ENCODE measurements around the gene FOXL1.
A peak's percentile ranks its signal among the peaks of the same experiment; 100 is the strongest.

The FOXL1 gene

GRCh38 chr16:86549076-86549892 is 29.1 kb upstream of the FOXL1 start:
- DNase-seq: no peak

DNA sequence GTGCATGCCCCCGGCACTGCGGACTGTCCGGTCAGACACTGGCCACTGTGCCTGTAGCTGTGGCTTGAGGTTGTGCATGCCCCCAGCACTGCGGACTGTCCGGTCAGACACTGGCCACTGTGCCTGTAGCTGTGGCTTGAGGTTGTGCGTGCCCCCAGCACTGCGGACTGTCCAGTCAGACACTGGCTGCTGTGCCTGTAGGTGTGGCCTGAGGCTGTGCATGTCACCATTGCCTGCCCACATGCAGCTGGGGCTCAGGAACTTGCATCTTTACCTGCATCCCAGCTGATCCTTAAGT is 28.5 kb upstream of the FOXL1 start:
- no peak for DNase-seq

- no peak for DNase-seq
These were observed 28.1 kb upstream of the FOXL1 start for GRCh38 chr16:86550281-86550680.

- no peak for DNase-seq
These were observed 25.0 kb upstream of the FOXL1 start for GRCh38 chr16:86553356-86553755.

GRCh38 chr16:86554599-86554916 is 23.8 kb upstream of the FOXL1 start:
- no peak for DNase-seq

DNA sequence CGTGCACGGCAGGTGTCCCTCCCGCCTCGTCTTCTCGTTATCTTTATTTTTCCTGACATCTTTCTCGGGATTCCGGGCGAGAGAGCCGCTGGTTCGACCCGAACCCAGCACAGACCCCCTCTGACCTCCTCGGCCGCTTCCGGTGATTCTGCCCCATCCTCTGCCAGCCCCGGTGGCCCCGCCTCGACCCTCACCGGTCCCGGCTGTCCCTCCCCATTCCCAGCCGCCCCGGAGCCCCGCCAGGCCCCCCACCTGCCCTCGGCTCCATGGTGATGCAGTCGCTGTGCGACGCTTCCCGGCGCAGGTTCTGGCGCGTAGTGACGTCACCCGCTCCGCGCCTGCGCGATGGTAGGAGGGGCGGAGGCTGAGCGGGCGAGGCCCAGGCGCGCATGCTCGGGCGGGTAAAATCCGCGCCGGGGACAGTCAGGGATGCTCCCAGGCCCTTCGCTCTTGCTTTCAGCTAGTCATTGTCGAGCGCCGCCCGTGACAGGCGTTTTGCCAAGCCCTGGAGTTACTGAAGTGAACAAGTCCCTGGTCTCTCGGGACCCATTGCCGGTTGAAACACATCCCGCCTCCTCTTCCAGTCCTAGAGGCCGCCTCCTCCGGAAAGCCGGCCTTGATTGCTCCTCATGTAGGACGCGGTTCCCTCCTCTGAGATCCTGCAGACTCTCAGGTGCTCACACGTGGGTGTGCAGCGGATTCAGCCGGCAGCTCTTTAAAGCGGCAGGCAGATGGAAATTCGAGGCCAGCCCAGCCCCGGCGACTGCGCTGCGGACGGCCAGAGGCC is 23.2 kb upstream of the FOXL1 start, which contains the start of gene MTHFSD:
TSS of gene MTHFSD (minus strand) at position 319 of the 787 bp plus-strand sequence. CDS start at position 268, 51 bp downstream.
- DNase-seq: peak; percentile 43

GRCh38 chr16:86555704-86556075 is 22.7 kb upstream of the FOXL1 start:
- no peak for DNase-seq

GRCh38 chr16:86556576-86556975 is 21.8 kb upstream of the FOXL1 start:
- no peak for DNase-seq

- DNase-seq: no peak
These were observed 20.8 kb upstream of the FOXL1 start for GRCh38 chr16:86557587-86557986.

- DNase-seq: no peak
These were observed 19.8 kb upstream of the FOXL1 start for GRCh38 chr16:86558355-86559193.

GRCh38 chr16:86559802-86560305 is 18.5 kb upstream of the FOXL1 start:
- no peak for DNase-seq

DNA sequence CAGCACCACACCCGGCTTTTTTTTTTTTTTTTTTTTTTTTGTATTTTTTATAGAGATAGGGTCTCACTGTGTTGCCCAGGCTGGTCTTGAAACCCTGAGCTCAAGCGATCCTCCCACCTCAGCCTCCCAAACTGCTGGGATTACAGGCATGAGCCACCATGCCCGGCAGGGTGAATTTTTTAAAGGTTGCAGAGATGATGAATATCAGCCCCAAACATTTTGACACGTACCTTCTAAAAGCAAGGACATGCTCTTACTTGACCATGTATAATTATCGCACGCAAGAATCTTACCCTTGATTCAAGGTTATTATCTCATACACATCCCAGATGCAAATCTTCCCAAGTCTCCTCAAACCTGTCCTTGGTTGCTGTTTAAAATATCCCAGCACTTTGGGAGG is 16.0 kb upstream of the FOXL1 start:
- no peak for DNase-seq

- DNase-seq: peak; percentile 59
These were observed 14.6 kb upstream of the FOXL1 start for GRCh38 chr16:86563469-86564345.

DNA sequence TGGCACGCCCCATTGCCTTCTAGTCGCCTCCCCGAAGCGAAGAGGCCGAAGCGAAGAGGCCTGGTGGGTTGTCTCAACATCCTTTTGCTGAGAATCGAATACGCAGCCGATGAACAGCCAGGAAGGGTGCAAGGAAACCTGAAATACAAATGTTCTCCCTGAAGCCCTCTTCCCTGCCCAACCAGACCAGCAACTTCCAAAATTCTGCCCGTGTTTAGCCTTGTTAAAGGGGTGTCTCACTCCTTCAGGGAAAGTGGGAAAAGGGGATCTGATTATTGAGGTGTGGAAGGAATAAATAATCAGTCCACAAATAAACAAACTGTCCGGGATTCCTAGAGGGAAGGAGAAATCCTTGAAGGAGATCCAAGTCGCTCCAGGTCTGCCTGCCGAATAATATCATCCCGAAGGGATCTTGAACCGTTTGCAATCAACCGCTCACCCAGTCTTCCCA is 13.1 kb upstream of the FOXL1 start:
- no peak for DNase-seq

GRCh38 chr16:86565644-86566511 is 12.5 kb upstream of the FOXL1 start:
- DNase-seq: no peak

GRCh38 chr16:86566601-86566965 is 11.8 kb upstream of the FOXL1 start, which contains the start of gene FOXC2:
Gene FOXC2, plus strand, starts transcription at chr16:86566829. Its CDS starts 507 bp downstream, at chr16:86567336.
- DNase-seq: no peak

- no peak for DNase-seq
These were observed 11.2 kb upstream of the FOXL1 start for GRCh38 chr16:86566966-86567700.

DNA sequence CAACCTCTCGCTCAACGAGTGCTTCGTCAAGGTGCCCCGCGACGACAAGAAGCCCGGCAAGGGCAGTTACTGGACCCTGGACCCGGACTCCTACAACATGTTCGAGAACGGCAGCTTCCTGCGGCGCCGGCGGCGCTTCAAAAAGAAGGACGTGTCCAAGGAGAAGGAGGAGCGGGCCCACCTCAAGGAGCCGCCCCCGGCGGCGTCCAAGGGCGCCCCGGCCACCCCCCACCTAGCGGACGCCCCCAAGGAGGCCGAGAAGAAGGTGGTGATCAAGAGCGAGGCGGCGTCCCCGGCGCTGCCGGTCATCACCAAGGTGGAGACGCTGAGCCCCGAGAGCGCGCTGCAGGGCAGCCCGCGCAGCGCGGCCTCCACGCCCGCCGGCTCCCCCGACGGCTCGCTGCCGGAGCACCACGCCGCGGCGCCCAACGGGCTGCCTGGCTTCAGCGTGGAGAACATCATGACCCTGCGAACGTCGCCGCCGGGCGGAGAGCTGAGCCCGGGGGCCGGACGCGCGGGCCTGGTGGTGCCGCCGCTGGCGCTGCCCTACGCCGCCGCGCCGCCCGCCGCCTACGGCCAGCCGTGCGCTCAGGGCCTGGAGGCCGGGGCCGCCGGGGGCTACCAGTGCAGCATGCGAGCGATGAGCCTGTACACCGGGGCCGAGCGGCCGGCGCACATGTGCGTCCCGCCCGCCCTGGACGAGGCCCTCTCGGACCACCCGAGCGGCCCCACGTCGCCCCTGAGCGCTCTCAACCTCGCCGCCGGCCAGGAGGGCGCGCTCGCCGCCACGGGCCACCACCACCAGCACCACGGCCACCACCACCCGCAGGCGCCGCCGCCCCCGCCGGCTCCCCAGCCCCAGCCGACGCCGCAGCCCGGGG is 10.4 kb upstream of the FOXL1 start:
- no peak for DNase-seq
